Ectodermal cell (in vitro differentiated cells): ENCODE measurements around the gene WWP2.

Experiments
- H3K27ac ChIP-seq: 2 replicates; pipeline ENCODE4 v1.7.0; 2013; ENCODE audit warnings: mild to moderate bottlenecking, low read depth, low read length; ENCODE audit not compliant: insufficient read depth, poor library complexity, severe bottlenecking
- H3K27me3 ChIP-seq: 2 replicates; pipeline ENCODE4 v1.7.0; 2013; ENCODE audit warnings: mild to moderate bottlenecking, low read length; ENCODE audit not compliant: insufficient read depth, control insufficient read depth, poor library complexity, severe bottlenecking
- H3K36me3 ChIP-seq: one replicate; pipeline ENCODE4 v1.7.0; 2013; ENCODE audit warnings: low read length; ENCODE audit not compliant: control insufficient read depth, insufficient read depth
- H3K4me1 ChIP-seq: one replicate; pipeline ENCODE4 v1.7.0; 2013; ENCODE audit warnings: low read length; ENCODE audit not compliant: control insufficient read depth, insufficient read depth
- H3K4me3 ChIP-seq: 2 replicates; pipeline ENCODE4 v1.7.0; 2013; ENCODE audit warnings: low read depth, low read length, control low read depth; ENCODE audit not compliant: insufficient read depth
- H3K9me3 ChIP-seq: 2 replicates; pipeline ENCODE4 v1.7.0; 2013; ENCODE audit warnings: mild to moderate bottlenecking, low read length, moderate library complexity; ENCODE audit not compliant: control insufficient read depth
- WGBS, 2 experiments: methylation state at CpG; one replicate each; pipeline ENCODE4 v1.1.7; 2013; ENCODE audit warnings: missing lambda C conversion rate in 2 of 2; 5-methylcytosine and 5-hydroxymethylcytosine counted together

Gene WWP2

DNA sequence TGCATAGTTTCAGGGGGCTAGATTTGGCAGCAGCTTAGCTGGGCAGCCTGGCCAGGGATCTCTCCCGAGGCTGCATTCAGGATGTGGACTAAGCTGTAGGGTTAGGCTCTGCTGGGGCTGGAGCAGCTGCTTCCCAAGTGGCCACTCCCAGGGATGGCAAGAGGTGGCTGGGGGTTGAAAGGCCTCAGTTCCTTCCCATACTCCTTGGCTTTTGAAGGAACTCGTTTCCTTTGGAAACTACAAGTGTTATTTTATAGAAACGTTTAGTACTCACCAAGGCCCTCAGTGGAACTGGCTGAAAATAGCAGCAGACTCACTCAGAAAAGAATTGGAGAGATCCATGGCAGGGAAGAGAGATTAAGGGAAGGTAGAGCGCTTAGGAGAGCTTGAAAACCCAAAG lies 76.4 kb downstream of the WWP2 start:
- WGBS, 2 experiments = 80 to 88% methylated on average over 4 of the region's 4 CpGs
- Histone ChIP-seq H3K4me3 (no peak overlapping the region), H3K27me3 (no peaks in the 10 kb centered on the region), H3K27ac (no peak overlapping the region), H3K9me3 (no peaks in the 10 kb centered on the region), H3K36me3 (no peaks in the 10 kb centered on the region), H3K4me1 (peaks cover 7% of the 10 kb centered on the region)

DNA sequence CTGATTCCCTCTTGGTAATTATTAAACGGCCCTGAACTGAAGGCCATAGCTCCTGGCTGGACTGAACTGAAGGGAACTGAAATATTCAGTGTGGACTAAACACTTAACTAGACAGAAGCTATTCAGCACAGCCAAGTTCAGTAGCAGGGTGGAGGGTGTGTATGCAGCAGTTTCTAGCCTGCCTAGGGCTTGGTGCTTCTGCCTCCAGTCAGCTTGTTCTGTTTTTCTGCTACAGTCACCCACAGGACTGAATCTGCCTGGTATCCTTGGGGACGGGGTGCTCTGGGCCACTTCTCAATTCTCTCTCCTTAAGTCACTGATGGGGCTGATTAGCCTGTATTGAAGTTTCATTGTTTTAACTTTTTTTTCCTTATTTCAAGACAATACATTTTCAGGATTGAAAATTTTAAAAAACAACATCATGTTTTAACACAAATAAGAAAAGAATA lies 77.1 kb downstream of the WWP2 start:
- no peaks in the 10 kb centered on the region for H3K36me3 ChIP-seq
- WGBS, 2 experiments = 93 to 100% methylated on average over 2 of the region's 2 CpGs
- H3K27ac ChIP-seq = no peak overlapping the region
- no peaks in the 10 kb centered on the region for H3K9me3 ChIP-seq
- H3K4me3 ChIP-seq = no peak overlapping the region
- no peaks in the 10 kb centered on the region for H3K27me3 ChIP-seq
- H3K4me1 ChIP-seq = no peaks in the 10 kb centered on the region

DNA sequence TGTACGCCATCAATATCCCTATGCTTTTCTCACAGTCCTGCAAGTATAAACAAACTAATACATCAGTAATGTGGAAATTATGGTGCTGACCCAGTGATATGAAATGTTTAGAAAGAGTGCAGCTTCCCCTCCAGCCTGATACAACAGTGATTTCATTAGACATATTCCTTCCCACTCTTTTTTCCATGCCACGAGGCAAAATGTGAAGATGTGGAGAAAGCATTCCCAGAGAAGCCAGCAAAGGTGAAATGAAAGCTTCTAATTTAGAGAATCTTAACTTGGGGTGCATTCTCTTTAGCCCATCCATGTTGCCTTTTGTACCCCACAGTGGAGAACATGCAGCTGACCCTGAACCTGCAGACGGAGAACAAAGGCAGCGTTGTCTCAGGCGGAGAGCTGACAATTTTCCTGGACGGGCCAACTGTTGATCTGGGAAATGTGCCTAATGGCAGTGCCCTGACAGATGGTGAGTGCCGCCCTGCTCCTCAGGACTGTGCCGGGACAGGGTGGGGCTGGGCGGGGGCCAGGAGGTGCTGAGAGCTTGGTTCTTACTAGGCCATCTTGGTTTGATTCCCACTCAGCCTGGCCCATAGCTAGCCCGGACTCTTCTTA lies 77.8 kb downstream of the WWP2 start:
- Histone ChIP-seq H3K27ac (no peak overlapping the region), H3K27me3 (no peaks in the 10 kb centered on the region), H3K9me3 (no peaks in the 10 kb centered on the region), H3K36me3 (no peaks in the 10 kb centered on the region), H3K4me1 (no peaks in the 10 kb centered on the region), H3K4me3 (no peak overlapping the region)
- WGBS, 2 experiments = 83 to 87% methylated on average over 10 of the region's 10 CpGs

DNA sequence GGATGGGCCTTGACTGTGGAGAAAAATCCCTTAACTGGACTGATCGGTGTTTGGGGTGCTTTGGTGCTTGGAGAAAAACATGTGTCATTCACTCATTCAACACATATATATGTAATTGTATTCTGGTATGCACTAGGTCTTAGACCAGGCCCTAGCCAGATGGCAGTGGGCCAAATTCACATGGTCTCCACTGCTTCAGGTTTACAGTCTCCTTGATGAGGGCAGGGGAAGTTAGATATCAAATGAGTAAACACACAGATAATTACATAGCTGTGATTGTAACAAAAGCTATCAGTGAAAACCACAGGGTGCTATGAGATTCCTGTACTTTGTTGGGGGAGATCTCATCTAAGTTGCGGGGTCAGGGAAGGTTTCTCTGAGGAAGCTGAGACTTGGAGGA lies 78.8 kb downstream of the WWP2 start:
- Histone ChIP-seq H3K36me3 (no peaks in the 10 kb centered on the region), H3K4me1 (no peaks in the 10 kb centered on the region), H3K27me3 (no peaks in the 10 kb centered on the region), H3K4me3 (no peak overlapping the region), H3K27ac (no peak overlapping the region), H3K9me3 (no peaks in the 10 kb centered on the region)
- 96 to 98% methylated on average over 1 to 2 of the region's 2 CpGs for WGBS, 2 experiments

DNA sequence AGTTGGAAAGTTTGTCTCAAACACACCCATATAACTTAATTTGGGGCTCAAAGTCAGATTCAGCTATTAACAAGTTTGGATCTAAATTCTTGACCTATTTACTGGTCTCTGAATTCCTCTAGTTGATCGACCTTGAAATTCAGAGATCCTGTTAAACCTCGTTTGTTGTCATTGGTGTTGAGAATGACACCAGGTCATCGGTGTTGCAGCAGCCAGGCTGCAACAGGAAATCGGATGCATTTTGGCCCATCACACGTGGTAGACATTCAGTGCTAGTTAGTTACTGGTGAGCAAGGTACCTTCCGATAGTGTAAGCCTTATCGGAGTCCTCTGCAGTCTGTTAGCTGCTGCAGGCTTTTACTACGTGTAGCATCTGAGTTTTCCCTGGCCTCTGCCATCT lies 82.3 kb downstream of the WWP2 start:
- 88 to 91% methylated on average over 8 of the region's 8 CpGs for WGBS, 2 experiments
- Histone ChIP-seq H3K9me3 (no peaks in the 10 kb centered on the region), H3K4me3 (no peak overlapping the region), H3K27me3 (no peaks in the 10 kb centered on the region), H3K4me1 (no peaks in the 10 kb centered on the region), H3K36me3 (no peaks in the 10 kb centered on the region), H3K27ac (no peak overlapping the region)

DNA sequence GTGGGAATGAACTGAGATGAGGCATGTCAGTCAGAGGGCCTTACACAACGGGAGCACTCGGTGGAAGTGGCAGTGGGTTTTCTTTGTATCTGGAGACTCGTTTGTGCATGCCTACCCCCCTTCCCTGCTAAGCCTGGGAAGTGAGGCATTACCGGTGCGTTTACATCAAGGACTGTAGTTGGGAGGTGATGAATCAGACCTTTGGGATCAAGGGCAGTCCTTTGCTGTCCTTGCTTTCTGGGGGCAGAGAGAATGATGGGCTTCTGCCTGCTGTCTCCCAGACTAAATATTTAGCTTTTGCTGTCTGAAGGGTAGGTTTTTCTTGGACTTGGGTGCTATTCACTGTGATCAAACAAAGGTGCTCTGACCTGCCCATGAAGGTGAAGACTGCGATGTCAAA lies 83.0 kb downstream of the WWP2 start:
- 79 to 84% methylated on average over 6 of the region's 6 CpGs for WGBS, 2 experiments
- Histone ChIP-seq H3K27ac (no peak overlapping the region), H3K4me3 (no peak overlapping the region)

DNA sequence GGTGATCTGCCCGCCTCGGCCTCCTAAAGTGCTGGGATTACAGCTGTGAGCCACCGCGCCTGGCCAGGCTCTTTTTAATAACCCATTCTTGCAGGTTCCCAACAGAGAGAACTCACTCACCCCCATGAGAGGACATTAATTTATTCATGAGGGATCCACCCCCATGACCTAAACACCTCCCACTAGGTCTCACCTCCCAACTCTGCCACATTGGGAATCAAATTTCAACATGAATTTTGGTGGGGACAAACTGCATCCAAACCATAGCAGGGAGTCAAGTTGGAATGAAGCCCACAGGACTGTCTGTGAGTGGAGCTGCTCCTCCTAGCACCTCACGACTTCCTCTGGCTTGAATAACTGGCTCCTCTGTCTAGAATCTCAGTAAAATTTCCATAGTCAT lies 85.5 kb downstream of the WWP2 start:
- Histone ChIP-seq H3K36me3 (no peaks in the 10 kb centered on the region), H3K4me1 (no peaks in the 10 kb centered on the region), H3K4me3 (no peak overlapping the region), H3K27ac (no peak overlapping the region), H3K27me3 (no peaks in the 10 kb centered on the region), H3K9me3 (no peaks in the 10 kb centered on the region)
- WGBS, 2 experiments = 93 to 94% methylated on average over 5 of the region's 5 CpGs

More for the DNA sequence above, 83.0 kb downstream of the WWP2 start:
- no peaks in the 10 kb centered on the region for H3K27me3 ChIP-seq
- H3K4me1 ChIP-seq = no peaks in the 10 kb centered on the region
- no peaks in the 10 kb centered on the region for H3K9me3 ChIP-seq
- no peaks in the 10 kb centered on the region for H3K36me3 ChIP-seq

DNA sequence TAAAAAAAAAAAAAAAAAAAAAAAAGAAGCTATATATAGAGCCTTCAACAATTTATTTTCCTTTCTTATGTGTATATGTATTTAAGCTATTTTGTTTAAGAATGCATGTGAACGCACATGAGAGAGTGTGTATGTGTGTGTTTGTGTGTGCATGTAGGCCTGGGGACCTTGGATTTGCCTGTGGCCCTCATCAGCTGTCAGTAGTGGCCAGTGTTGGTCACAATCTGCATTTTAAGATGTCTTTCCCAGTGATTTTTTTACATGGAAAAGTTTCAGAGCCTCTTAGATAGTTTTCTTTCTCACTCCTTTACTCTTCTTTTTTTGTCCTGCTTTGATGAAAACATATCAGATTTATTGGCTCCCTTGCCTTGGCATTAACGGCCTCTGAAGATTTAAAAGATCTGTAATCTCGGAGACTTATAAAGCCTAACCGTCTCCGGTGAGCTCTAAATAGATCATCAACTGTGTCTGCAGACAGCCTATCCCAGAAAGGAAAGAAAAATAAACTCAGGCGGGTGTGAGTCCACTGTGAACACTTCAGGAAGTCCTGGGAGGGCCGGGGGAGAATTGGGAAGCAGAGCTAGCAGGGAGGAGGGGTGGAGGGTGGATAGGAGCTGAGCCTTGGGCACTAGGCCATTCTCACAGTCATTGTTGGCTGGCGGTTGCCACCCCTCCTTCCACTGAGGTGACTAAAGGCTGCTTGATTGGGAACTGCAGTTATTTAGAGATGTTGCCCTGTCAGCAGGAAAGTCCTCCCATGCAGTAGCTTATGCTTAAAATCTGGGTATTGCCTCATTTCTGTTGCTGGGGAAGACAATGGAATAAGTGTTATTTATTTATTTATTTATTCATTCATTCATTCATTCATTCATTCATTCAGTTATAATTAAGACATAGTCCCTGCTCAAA lies 86.8 kb downstream of the WWP2 start:
- H3K9me3 ChIP-seq = no peaks in the 10 kb centered on the region
- no peak overlapping the region for H3K4me3 ChIP-seq
- no peaks in the 10 kb centered on the region for H3K27me3 ChIP-seq
- no peaks in the 10 kb centered on the region for H3K36me3 ChIP-seq
- 81 to 82% methylated on average over 8 of the region's 8 CpGs for WGBS, 2 experiments
- no peaks in the 10 kb centered on the region for H3K4me1 ChIP-seq
- H3K27ac ChIP-seq = no peak overlapping the region

DNA sequence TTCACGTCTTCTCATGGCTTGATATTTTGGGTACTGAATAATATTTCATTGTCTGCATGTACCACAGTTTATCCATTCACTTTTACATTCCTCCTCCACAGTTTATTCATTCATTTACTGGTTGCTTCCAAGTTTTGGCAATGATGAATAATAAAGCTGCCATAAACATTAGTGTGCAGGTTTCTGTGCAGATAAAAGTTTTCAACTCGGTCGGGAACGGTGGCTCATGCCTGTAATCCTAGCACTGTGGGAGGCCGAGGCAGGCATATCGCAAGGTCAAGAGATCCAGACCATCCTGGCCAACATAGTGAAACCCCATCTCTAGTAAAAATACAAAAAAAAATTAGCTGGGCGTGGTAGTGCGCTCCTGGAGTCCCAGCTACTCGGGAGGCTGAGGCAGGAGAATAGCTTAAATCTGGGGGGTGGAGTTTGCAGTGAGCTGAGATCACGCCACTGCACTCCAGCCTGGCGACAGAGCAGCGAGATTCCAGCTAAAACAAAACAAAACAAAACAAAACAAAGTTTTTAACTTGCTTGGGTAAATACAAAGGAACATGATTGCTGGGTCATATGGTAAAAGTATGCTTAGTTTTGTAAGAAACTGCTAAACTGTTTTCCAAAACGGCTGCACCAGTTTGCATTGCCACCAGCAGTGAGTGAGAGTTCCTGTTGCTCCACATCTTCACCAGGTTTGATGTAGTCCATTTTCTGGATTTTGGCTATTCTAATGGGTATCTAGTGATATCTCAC lies 89.5 kb downstream of the WWP2 start:
- no peaks in the 10 kb centered on the region for H3K36me3 ChIP-seq
- 93 to 95% methylated on average over 11 to 13 of the region's 13 CpGs for WGBS, 2 experiments

DNA sequence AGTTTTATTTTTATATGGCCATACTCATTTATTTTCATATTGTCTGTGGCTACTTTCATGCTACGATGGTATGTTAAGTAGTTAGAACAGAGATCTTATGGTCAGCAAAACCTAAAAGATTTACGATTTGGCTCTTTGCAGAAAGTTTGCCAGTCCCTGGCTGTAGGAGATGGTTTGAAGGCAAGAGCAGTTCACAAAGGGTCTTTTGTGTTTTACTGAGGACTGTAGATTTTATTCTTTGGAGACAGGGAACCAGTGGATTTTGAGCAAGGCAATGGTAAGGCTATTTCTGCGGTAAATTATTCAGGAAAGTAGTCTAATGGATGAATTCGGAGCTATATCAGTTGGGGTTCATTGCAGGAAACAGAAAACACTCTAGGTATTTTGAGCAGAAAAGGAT lies 90.7 kb downstream of the WWP2 start:
- H3K4me3 ChIP-seq = no peak overlapping the region
- H3K4me1 ChIP-seq = no peaks in the 10 kb centered on the region
- no peaks in the 10 kb centered on the region for H3K9me3 ChIP-seq
- H3K36me3 ChIP-seq = no peaks in the 10 kb centered on the region
- no peak overlapping the region for H3K27ac ChIP-seq
- H3K27me3 ChIP-seq = no peaks in the 10 kb centered on the region
- WGBS, 2 experiments = 68 to 72% methylated on average over 4 of the region's 4 CpGs

More for the DNA sequence above, 89.5 kb downstream of the WWP2 start:
- H3K4me3 ChIP-seq = no peak overlapping the region
- no peak overlapping the region for H3K27ac ChIP-seq
- no peaks in the 10 kb centered on the region for H3K9me3 ChIP-seq
- H3K27me3 ChIP-seq = no peaks in the 10 kb centered on the region
- H3K4me1 ChIP-seq = no peaks in the 10 kb centered on the region
